Camera-type eye (tissue), 1 donor: Measurements from ENCODE around the gene NCOA6. TPM values are rescaled to one million over a fixed set of nuclear protein-coding genes. Genes with fewer than 3 reads are reported as not detected.

Source experiments
- total RNA-seq: library from RNA; depleted of rRNA; stranded (reverse); fragments of >200 nt; gene quantifications from one replicate; pipeline ENCODE4 v1.2.3, GENCODE V29; 2014

Gene NCOA6
- 30.0 TPM for total RNA-seq

GRCh38 chr20:34825530-34826362 lies at the start of gene NCOA6:
Gene NCOA6, minus strand, starts transcription at chr20:34825651. Its CDS starts 43,296 bp downstream, at chr20:34782355.

DNA sequence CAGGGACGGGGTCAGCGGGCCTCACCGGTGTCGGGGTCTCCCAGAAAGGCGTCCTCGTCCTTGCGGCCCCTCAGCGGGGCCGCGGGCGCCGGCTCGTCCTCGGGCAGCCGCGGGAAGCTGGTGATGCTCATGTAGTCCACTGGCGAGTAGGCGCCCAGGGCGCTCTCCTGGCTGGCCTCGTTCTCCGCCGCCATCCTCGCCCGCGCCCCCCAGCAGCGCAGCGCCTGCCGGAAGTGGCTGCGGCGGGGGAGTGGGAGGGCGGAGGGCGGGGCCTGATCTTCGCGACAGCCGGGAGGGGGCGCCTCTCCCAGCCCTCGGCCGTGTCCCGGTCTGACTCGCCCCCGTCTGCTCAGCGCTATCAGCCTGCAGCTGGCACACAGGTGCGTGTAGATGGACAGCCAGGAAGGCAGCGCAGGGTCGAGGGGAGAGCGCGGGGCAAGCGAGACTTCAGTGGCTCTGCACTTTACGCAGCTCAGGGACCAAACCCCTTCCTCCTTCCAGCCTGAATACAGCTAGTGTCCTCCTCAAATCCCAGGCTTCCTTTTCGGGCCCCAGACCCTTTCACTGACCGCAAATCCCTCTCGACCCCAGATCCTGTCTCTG lies 47.3 kb upstream of the NCOA6 start, which contains the start of gene GGT7:
GGT7 (minus strand) TSS at position 235 of the 603 bp plus-strand sequence; CDS start at position 194, 41 bp downstream.

DNA sequence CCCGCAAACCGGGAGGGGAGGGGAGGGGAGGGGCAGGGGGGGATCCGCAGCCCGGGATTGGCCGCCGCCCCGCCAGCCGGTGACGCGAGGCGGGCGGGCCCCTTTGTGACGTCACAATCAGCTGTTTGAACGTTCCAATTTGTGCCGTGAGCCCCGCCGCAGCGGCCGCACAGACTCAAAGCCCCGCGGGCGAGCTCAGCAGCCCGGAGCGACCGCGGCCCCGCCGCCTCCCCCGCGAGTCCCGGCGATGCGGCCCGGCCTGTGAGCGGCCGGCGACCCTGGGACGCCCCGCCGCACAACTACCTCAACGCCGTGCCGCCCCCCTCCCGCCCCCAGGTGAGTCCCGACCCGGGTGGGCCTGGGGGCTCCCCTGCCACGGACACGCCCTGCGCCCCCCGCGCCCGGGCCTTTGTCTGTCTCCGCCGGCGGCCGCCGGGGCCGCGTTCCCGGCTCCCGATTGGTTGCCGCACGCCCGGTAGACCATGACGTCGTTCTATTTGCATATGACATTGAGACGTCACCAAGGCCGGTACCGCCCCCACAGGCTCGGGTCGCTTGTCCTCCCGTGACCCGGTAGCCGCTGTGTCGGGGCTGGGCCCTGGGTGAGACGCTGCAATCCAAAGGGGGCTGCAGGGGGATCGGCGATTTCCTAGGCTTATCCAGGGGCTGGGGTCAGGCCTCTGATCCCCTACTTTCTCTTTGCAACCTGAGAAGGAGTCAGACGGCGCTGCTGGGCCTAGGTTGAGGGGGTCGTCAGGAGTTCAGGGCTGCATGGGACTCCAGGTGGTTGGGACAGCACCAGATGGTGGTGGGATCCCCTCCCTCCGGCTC lies 121.1 kb downstream of the NCOA6 start, which contains the start of gene TP53INP2:
TP53INP2 (plus strand) TSS at position 168 of the 831 bp plus-strand sequence. CDS start 4,396 bp downstream, outside the sequence.

DNA sequence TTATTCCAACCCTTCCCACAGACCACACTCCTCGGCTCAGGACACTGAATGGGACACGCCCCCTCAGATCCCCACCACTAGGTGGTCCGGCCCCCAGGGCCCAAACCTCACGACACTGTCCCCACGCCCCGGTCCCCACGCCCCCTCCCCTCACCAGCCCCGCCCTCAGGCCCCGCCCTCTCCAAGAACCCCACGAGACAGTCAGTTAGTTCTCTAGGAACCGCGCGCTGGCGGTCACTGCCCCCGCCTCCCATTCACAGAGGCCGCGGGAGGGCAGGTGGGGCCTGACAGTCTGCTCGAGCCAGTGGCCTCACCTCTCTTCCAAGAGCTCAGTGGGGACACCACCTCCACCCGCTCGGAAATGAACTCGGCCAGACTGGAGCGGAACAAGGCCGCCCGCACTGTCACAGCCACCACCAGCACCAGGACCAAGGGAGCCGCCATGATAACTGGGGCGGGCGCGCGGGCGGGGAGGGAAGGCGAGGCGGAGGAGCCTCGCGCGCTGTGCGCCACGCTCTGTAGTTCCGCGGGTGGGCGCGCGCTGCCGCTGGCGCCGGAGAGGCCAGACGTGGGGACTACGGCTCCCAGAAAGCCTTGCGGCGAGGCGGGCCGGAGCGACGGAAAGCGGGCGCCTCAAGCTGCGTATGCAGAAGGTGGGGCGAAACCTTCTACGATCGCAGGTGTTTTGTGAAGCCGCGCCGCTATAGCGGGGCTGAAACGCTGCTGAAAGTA lies 148.6 kb downstream of the NCOA6 start, which contains the start of gene PIGU:
PIGU (minus strand) TSS at position 451 of the 732 bp plus-strand sequence; CDS start at position 444, 7 bp downstream.

Other genes with a start within 250 kb of the NCOA6 start
- gene PIGU, start 148.6 kb downstream of the NCOA6 start, total RNA-seq = 21.3 TPM
- 13.9 TPM for gene TP53INP2, start 121.3 kb downstream of the NCOA6 start, total RNA-seq
- gene GGT7, start 47.2 kb upstream of the NCOA6 start, total RNA-seq = 25.1 TPM
- 39.0 TPM for gene ACSS2, start 51.0 kb upstream of the NCOA6 start, total RNA-seq
- gene GSS, start 130.2 kb upstream of the NCOA6 start, total RNA-seq = 99.4 TPM
- 10.7 TPM for gene MYH7B, start 130.2 kb upstream of the NCOA6 start, total RNA-seq